IMR-90 (cell line): Measurements from ENCODE around the gene ILK. TPM values are rescaled to one million over a fixed set of nuclear protein-coding genes. Genes with fewer than 3 reads are reported as not detected.

Experiments
- ATAC-seq: fragments of 200-7000 bp; cut with Tn5 transposase; 2 replicates; pipeline ENCODE4 v1.9.1; 2020; ENCODE audit warnings: low read depth, mild to moderate bottlenecking, moderate library complexity
- BruUV-seq: library from RNA; stranded (reverse); fragments of 400-500 nt; replicated peaks from 2 replicates; lab custom pipeline; 2021; lab: Mats Ljungman, UMichigan
- CTCF ChIA-PET: fragments of 300-600 bp; formaldehyde crosslinking; extraction: SDS; loops from one replicate; lab custom pipeline; 2021; ENCODE audit warnings: antibody characterized with exemption; lab: Yijun Ruan, JAX
- POLR2A ChIA-PET: fragments of 300-600 bp; sonication (Branson Sonifier 250); formaldehyde crosslinking; loops from one replicate; lab custom pipeline; 2022; ENCODE audit warnings: antibody characterized with exemption; ENCODE audit not compliant: unreplicated experiment; lab: Charles Lee
- DNase-seq: peaks from one replicate; pipeline ENCODE4 v3.0.0; 2013
- H2AFZ ChIP-seq: replicated peaks from 2 replicates; pipeline ENCODE3; 2013; ENCODE audit warnings: low read length, mild to moderate bottlenecking; ENCODE audit not compliant: poor library complexity
- H2AK5ac ChIP-seq: 2 replicates; pipeline ENCODE4 v1.6.1; 2013; ENCODE audit warnings: low read depth, low read length, inconsistent platforms
- H2AK9ac ChIP-seq: replicated peaks from 2 replicates; pipeline ENCODE3; 2013; ENCODE audit warnings: mild to moderate bottlenecking, low read depth, low read length, moderate library complexity; ENCODE audit not compliant: poor library complexity
- H2BK120ac ChIP-seq: 2 replicates; pipeline ENCODE4 v1.6.1; 2013; ENCODE audit warnings: low read depth, low read length, inconsistent platforms
- H2BK15ac ChIP-seq: 3 replicates; pipeline ENCODE4 v1.6.1; 2013; ENCODE audit warnings: low read depth, low read length, inconsistent platforms
- H2BK20ac ChIP-seq: 2 replicates; pipeline ENCODE4 v1.6.1; 2013; ENCODE audit warnings: low read depth, mild to moderate bottlenecking, inconsistent platforms, low read length, moderate library complexity
- H2BK5ac ChIP-seq: 2 replicates; pipeline ENCODE4 v1.6.1; 2013; ENCODE audit warnings: mild to moderate bottlenecking, low read depth, low read length, inconsistent platforms; ENCODE audit not compliant: poor library complexity, severe bottlenecking
- H3K14ac ChIP-seq: replicated peaks from 2 replicates; pipeline ENCODE4 v1.6.1; 2013; ENCODE audit warnings: low read depth, low read length, inconsistent platforms
- H3K18ac ChIP-seq: 2 replicates; pipeline ENCODE4 v1.6.1; 2013; ENCODE audit warnings: low read depth, low read length, control low read depth
- H3K23ac ChIP-seq: 2 replicates; pipeline ENCODE4 v1.6.1; 2013; ENCODE audit warnings: low read depth, low read length, inconsistent platforms
- H3K27ac ChIP-seq: 2 replicates; pipeline ENCODE4 v1.5.1; 2013; ENCODE audit warnings: mild to moderate bottlenecking, control low read depth, low read length; ENCODE audit not compliant: insufficient read depth
- H3K27me3 ChIP-seq: 2 replicates; pipeline ENCODE4 v1.6.1; 2013; ENCODE audit warnings: low read length; ENCODE audit not compliant: control insufficient read depth, insufficient read depth
- H3K36me3 ChIP-seq: 2 replicates; pipeline ENCODE4 v1.6.1; 2013; ENCODE audit warnings: low read length, mixed read lengths; ENCODE audit not compliant: control insufficient read depth, insufficient read depth
- H3K4ac ChIP-seq: 2 replicates; pipeline ENCODE4 v1.6.1; 2013; ENCODE audit warnings: low read depth, low read length, inconsistent platforms
- H3K4me1 ChIP-seq: 2 replicates; pipeline ENCODE4 v1.6.1; 2013; ENCODE audit warnings: low read length, mixed read lengths; ENCODE audit not compliant: control insufficient read depth, insufficient read depth
- H3K4me2 ChIP-seq: 2 replicates; pipeline ENCODE4 v1.6.1; 2013; ENCODE audit warnings: low read depth, mild to moderate bottlenecking, control low read depth, low read length, moderate library complexity
- H3K4me3 ChIP-seq: 2 replicates; pipeline ENCODE4 v1.5.1; 2013; ENCODE audit warnings: low read depth, mild to moderate bottlenecking, control low read depth, low read length, moderate library complexity; ENCODE audit not compliant: insufficient read depth
- H3K56ac ChIP-seq: 2 replicates; pipeline ENCODE4 v1.6.1; 2013; ENCODE audit warnings: low read length, inconsistent platforms; ENCODE audit not compliant: insufficient read depth; ENCODE audit errors: extremely low read depth
- H3K79me1 ChIP-seq, 2 experiments: 2 replicates each; pipeline ENCODE4 v1.6.1; 2013; ENCODE audit warnings: low read length in 2 of 2, inconsistent platforms in 1 of 2, low read depth in 1 of 2
- H3K9ac ChIP-seq: 2 replicates; pipeline ENCODE4 v1.6.1; 2013; ENCODE audit warnings: low read depth, low read length, control low read depth
- H3K9me1 ChIP-seq: 2 replicates; pipeline ENCODE4 v1.6.1; 2013; ENCODE audit warnings: low read length, inconsistent platforms; ENCODE audit not compliant: insufficient read depth
- H3K9me3 ChIP-seq: 2 replicates; pipeline ENCODE4 v1.6.1; 2013; ENCODE audit warnings: low read length; ENCODE audit not compliant: control insufficient read depth, insufficient read depth
- H4K20me1 ChIP-seq: 2 replicates; pipeline ENCODE4 v1.6.1; 2013; ENCODE audit warnings: low read length, inconsistent platforms; ENCODE audit not compliant: insufficient read depth
- H4K5ac ChIP-seq: 2 replicates; pipeline ENCODE4 v1.6.1; 2013; ENCODE audit warnings: mild to moderate bottlenecking, low read depth, low read length, control low read depth
- H4K8ac ChIP-seq, 2 experiments: 2 replicates each; pipeline ENCODE4 v1.6.1; 2013; ENCODE audit warnings: low read depth in 2 of 2, low read length in 2 of 2, control low read depth in 1 of 2, inconsistent platforms in 1 of 2
- H4K91ac ChIP-seq: 2 replicates; pipeline ENCODE4 v1.6.1; 2013; ENCODE audit warnings: low read depth, low read length, inconsistent platforms; ENCODE audit not compliant: insufficient read depth
- BHLHE40 ChIP-seq: fragments of 150-350 bp; IDR thresholded peaks from 2 replicates; pipeline ENCODE4 v1.6.1; 2016; ENCODE audit warnings: mild to moderate bottlenecking, low read depth, low read length
- CEBPB ChIP-seq: IDR thresholded peaks from 2 replicates; pipeline ENCODE4 v1.6.1; 2012; ENCODE audit warnings: low read depth, low read length, improper control_type of control experiment
- ELK1 ChIP-seq: fragments of 150-350 bp; IDR thresholded peaks from 2 replicates; pipeline ENCODE4 v1.6.1; 2016; ENCODE audit warnings: low read depth, mild to moderate bottlenecking, low read length, moderate library complexity, borderline replicate concordance
- MAFK ChIP-seq: IDR thresholded peaks from 2 replicates; pipeline ENCODE4 v1.6.1; 2012; ENCODE audit warnings: low read depth, low read length, improper control_type of control experiment
- MAZ ChIP-seq: IDR thresholded peaks from 2 replicates; pipeline ENCODE4 v1.6.1; 2012; ENCODE audit warnings: low read depth, mild to moderate bottlenecking, low read length, improper control_type of control experiment, moderate library complexity, borderline replicate concordance
- MXI1 ChIP-seq: IDR thresholded peaks from 2 replicates; pipeline ENCODE4 v1.6.1; 2012; ENCODE audit warnings: low read depth, mild to moderate bottlenecking, low read length, moderate library complexity, borderline replicate concordance
- NFE2L2 ChIP-seq: fragments of 150-350 bp; IDR thresholded peaks from 2 replicates; pipeline ENCODE4 v1.6.1; 2016; ENCODE audit warnings: low read depth, mild to moderate bottlenecking, low read length
- POLR2A ChIP-seq: IDR thresholded peaks from 2 replicates; pipeline ENCODE4 v1.6.1; 2012; ENCODE audit warnings: mild to moderate bottlenecking, low read depth, low read length
- RAD21 ChIP-seq: IDR thresholded peaks from 2 replicates; pipeline ENCODE4 v1.6.1; 2012; ENCODE audit warnings: low read length, improper control_type of control experiment
- RFX5 ChIP-seq: IDR thresholded peaks from 2 replicates; pipeline ENCODE4 v1.8.0; 2012; ENCODE audit warnings: low read depth, mild to moderate bottlenecking, low read length, moderate library complexity
- SMC3 ChIP-seq: fragments of 150-350 bp; IDR thresholded peaks from 2 replicates; pipeline ENCODE4 v1.6.1; 2016; ENCODE audit warnings: low read depth, mild to moderate bottlenecking, antibody characterized with exemption, low read length, moderate library complexity
- WGBS, 2 experiments: methylation state at CpG; one replicate each; pipeline versions ENCODE4 v1.1.5 to v1.1.7; 2013; ENCODE audit warnings: missing lambda C conversion rate in 2 of 2; ENCODE audit not compliant: insufficient read length in 1 of 2; ENCODE audit errors: extremely low coverage in 2 of 2; 5-methylcytosine and 5-hydroxymethylcytosine counted together
- dilution Hi-C: fragments of 300-500 bp; cut with HindIII; formaldehyde crosslinking; loops from one replicate; pipeline ENCODE4 v1.14.3; 2018; ENCODE audit warnings: low sequenced_read_pairs; ENCODE audit not compliant: unreplicated experiment
- in situ Hi-C: fragments of 300-500 bp; cut with MboI; formaldehyde crosslinking; loops from 3 replicates; pipeline ENCODE4 v1.14.3; 2019; ENCODE audit warnings: low sequenced_read_pairs, inconsistent platforms, mixed read lengths
- intact Hi-C: fragments of 100-400 bp; cut with micrococcal nuclease; formaldehyde crosslinking; loops from 2 replicates; pipeline ENCODE4 v1.10.0; 2022
- polyA plus RNA-seq, 3 experiments: library from polyadenylated mRNA; depleted of rRNA; stranded (reverse); fragments of >200 nt; gene quantifications; 2 replicates each; pipeline ENCODE4 v1.2.3, GENCODE V29; 2012; ENCODE audit warnings: low replicate concordance in 1 of 3
- total RNA-seq: library from RNA; depleted of rRNA; stranded (reverse); fragments of >200 nt; gene quantifications from 2 replicates; pipeline ENCODE4 v1.2.3, GENCODE V29; 2012
- TF ChIP-seq, protein P1 (sequence below): conservative IDR thresholded peaks from 2 replicates; pipeline ENCODE4 v1.5.1; 2012; ENCODE audit warnings: mild to moderate bottlenecking, low read depth, low read length, improper control_type of control experiment
- TF ChIP-seq, protein P2 (sequence below): fragments of 150-350 bp; IDR thresholded peaks from 2 replicates; pipeline ENCODE4 v1.6.1; 2017; ENCODE audit warnings: mild to moderate bottlenecking, antibody characterized with exemption, low read length, low read depth

Gene ILK
- total and polyA plus RNA-seq, 2 of the 4 experiments (the other 2 are of a cell fraction) = 339 to 389 TPM

DNA sequence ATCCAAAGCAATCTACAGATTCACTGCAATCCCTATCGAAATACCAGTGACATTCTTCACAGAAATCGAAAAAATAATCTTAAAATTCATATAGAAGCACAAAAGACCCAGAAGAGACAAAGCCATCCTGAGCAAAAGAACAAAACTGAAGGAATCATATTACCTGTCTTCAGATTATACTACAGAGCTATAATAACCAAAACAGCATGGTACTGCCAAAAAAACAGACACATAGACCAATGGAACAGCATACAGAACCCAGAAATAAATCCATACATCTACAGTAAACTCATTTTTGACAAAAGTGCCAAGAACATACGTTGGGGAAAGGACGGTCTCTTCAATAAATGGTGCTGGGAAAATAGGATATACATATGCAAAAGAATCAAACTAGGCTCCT lies 19.0 kb upstream of the ILK start:
- Histone ChIP-seq H4K8ac (no peak overlapping the region), H4K91ac (no peak overlapping the region), H2BK20ac (no peak overlapping the region), H4K5ac (no peak overlapping the region), H2AFZ (no peak overlapping the region), H3K27ac (no peak overlapping the region), H3K27me3 (no peaks in the 10 kb centered on the region), H2AK9ac (no peak overlapping the region), H3K9me1 (peaks cover 10% of the 10 kb centered on the region; the same call in 1 of the 2 replicates), H2AK5ac (no peak overlapping the region), H2BK120ac (no peak overlapping the region), H3K9ac (no peak overlapping the region), H3K56ac (no peak overlapping the region), H3K18ac (no peak overlapping the region), H3K4me2 (no peak overlapping the region), H3K14ac (no peak overlapping the region), H4K20me1 (no peaks in the 10 kb centered on the region; the same call in 1 of the 2 replicates), H3K4ac (no peak overlapping the region), H3K4me3 (no peak overlapping the region), H2BK5ac (no peak overlapping the region), H2BK15ac (no peak overlapping the region), H3K23ac (no peak overlapping the region), H3K79me1 (peaks cover 0 to 6% of the 10 kb centered on the region in 2 experiments; a peak in 2 of 4 replicates), H3K36me3 (0 out of 2 replicates have a peak, but pooled peaks cover 1% of the 10 kb centered on the region), H3K9me3 (peaks cover 2% of the 10 kb centered on the region; the same call in 1 of the 2 replicates), H3K4me1 (no peaks in the 10 kb centered on the region)
- TF ChIP-seq RAD21 = no peak
- TF ChIP-seq MAFK = no peak
- no peak for TF ChIP-seq ELK1
- TF ChIP-seq, protein P1, sequence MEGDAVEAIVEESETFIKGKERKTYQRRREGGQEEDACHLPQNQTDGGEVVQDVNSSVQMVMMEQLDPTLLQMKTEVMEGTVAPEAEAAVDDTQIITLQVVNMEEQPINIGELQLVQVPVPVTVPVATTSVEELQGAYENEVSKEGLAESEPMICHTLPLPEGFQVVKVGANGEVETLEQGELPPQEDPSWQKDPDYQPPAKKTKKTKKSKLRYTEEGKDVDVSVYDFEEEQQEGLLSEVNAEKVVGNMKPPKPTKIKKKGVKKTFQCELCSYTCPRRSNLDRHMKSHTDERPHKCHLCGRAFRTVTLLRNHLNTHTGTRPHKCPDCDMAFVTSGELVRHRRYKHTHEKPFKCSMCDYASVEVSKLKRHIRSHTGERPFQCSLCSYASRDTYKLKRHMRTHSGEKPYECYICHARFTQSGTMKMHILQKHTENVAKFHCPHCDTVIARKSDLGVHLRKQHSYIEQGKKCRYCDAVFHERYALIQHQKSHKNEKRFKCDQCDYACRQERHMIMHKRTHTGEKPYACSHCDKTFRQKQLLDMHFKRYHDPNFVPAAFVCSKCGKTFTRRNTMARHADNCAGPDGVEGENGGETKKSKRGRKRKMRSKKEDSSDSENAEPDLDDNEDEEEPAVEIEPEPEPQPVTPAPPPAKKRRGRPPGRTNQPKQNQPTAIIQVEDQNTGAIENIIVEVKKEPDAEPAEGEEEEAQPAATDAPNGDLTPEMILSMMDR = no peak
- no peak for TF ChIP-seq NFE2L2
- no peak for TF ChIP-seq CEBPB
- no peak for TF ChIP-seq POLR2A
- no peak for TF ChIP-seq BHLHE40
- TF ChIP-seq MAZ = no peak
- no peak for TF ChIP-seq MXI1
- TF ChIP-seq RFX5 = no peak
- TF ChIP-seq SMC3 = no peak
- TF ChIP-seq, protein P2, sequence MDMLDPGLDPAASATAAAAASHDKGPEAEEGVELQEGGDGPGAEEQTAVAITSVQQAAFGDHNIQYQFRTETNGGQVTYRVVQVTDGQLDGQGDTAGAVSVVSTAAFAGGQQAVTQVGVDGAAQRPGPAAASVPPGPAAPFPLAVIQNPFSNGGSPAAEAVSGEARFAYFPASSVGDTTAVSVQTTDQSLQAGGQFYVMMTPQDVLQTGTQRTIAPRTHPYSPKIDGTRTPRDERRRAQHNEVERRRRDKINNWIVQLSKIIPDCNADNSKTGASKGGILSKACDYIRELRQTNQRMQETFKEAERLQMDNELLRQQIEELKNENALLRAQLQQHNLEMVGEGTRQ = no peak
- no TSS peak for BruUV-seq
- intact Hi-C loops = no loop called here
- DNase-seq (no peak), ATAC-seq (no peak)
- in situ Hi-C loops = no loop called here
- ChIA-PET CTCF (no interaction called here), POLR2A (no interaction called here)
- dilution Hi-C loops = no loop called here
- no CpG with 5 or more reads among the region's 4 CpGs for WGBS, 2 experiments
